Measurements from ENCODE around the gene AGO4. TPM values are rescaled to one million over a fixed set of nuclear protein-coding genes. Genes with fewer than 3 reads are reported as not detected.
"Not testable (repeated sequence)": the region's sequence is repeated elsewhere in the genome, so short reads cannot be mapped to it uniquely, and the experiment has no call there.

AGO4 gene
- total RNA-seq, 1 donor from 2014 or later = 20.8 TPM

DNA sequence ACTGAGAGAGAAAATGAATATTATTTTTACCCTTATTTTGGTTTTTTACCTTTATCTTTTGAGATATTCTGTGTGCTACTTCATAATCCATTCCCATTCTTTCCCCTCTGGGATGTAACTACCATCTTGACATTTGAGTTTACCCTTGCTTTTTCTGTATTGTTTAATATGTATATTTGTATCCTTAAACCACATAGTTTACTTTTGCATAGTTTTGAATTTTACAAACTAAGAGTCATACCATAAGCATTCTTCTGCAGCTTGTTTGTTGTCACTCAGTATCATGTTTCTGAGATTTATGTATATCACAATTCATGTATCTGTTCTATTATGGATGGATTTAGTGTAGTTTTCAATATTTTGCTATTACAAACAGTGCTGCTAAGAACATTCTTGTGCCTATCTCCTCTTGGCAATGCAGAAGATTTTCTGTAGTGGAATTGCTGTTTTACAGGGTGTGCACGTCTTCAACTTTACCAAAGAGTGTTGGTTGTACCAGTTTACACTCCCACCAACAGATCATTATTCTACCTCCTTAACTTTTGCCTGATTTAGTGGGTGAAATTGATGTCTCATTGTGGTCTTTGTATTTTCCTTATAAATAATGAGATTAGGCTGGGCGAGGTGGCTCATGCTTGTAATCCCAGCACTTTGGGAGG, 63.0 kb downstream of the AGO4 start:
- no peak for DNase-seq
- Mint-ChIP-seq H3K4me1 (ENCODE audit: low read depth, unreplicated experiment) (no peaks in the 10 kb centered on the region), H3K4me3 (ENCODE audit: unreplicated experiment) (no peak overlapping the region), H3K27me3 (ENCODE audit: unreplicated experiment) (peaks cover 2% of the 10 kb centered on the region), H3K36me3 (ENCODE audit: unreplicated experiment) (no peaks in the 10 kb centered on the region), H3K9me3 (ENCODE audit: unreplicated experiment) (no peaks in the 10 kb centered on the region), H3K27ac (ENCODE audit: unreplicated experiment) (no peak overlapping the region)
- TF ChIP-seq, protein P1, sequence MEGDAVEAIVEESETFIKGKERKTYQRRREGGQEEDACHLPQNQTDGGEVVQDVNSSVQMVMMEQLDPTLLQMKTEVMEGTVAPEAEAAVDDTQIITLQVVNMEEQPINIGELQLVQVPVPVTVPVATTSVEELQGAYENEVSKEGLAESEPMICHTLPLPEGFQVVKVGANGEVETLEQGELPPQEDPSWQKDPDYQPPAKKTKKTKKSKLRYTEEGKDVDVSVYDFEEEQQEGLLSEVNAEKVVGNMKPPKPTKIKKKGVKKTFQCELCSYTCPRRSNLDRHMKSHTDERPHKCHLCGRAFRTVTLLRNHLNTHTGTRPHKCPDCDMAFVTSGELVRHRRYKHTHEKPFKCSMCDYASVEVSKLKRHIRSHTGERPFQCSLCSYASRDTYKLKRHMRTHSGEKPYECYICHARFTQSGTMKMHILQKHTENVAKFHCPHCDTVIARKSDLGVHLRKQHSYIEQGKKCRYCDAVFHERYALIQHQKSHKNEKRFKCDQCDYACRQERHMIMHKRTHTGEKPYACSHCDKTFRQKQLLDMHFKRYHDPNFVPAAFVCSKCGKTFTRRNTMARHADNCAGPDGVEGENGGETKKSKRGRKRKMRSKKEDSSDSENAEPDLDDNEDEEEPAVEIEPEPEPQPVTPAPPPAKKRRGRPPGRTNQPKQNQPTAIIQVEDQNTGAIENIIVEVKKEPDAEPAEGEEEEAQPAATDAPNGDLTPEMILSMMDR (IDR thresholded peaks at IDR 0.05; ENCODE audit: partially characterized antibody, unreplicated experiment) = no peak

DNA sequence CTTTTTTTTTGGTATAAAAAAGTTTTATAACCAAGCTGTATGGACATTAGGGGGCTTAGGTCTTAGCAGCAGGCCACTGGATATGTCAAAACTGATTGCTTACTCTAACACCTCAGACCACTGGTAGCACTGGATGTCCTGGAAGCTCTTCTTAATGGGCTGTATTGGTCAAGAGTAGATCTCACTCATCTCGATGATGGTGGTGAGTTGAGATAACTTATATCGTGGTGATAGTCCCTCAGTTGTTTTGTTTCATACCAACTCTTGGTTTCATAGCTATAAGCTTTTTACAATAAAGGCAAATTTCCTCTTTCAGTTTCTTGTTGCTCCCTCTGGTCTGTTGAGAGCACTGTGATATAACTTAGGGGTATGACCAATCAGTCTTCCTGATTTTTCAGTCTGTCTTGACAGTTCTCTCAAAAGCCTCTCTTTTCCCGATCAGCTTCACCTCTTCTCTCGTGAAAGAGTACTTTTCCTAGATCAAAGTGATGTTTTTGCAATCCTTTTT, 65.5 kb downstream of the AGO4 start:
- TF ChIP-seq, protein P1 (IDR thresholded peaks at IDR 0.05; ENCODE audit: partially characterized antibody, unreplicated experiment) = no peak
- no peak overlapping the region for H3K27ac Mint-ChIP-seq (ENCODE audit: unreplicated experiment)
- H3K9me3 Mint-ChIP-seq (ENCODE audit: unreplicated experiment) = no peaks in the 10 kb centered on the region
- peaks cover 2% of the 10 kb centered on the region for H3K27me3 Mint-ChIP-seq (ENCODE audit: unreplicated experiment)
- no peaks in the 10 kb centered on the region for H3K4me1 Mint-ChIP-seq (ENCODE audit: low read depth, unreplicated experiment)
- no peak for DNase-seq
- no peak overlapping the region for H3K4me3 Mint-ChIP-seq (ENCODE audit: unreplicated experiment)
- no peaks in the 10 kb centered on the region for H3K36me3 Mint-ChIP-seq (ENCODE audit: unreplicated experiment)

DNA sequence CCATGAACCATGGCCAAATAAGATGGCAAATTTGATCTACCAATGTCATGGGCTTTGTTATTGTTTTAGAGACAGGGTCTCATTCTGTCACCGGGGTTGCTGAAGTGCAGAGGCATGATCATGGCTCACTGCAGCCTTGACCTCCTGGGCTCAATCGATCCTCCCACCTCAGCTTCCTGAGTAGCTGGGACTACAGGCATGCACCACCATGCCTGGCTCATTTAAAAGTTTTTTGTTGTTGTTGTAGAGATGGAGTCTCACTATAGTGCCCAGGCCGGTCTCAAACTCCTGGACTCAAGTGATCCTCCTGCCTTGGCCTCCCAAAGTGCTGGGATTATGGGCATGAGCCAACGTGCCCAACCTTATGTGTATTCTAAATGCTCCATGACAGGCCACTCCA, 66.3 kb downstream of the AGO4 start:
- H3K27me3 Mint-ChIP-seq (ENCODE audit: unreplicated experiment); DNase-seq; H3K36me3 Mint-ChIP-seq (ENCODE audit: unreplicated experiment); H3K27ac Mint-ChIP-seq (ENCODE audit: unreplicated experiment); H3K9me3 Mint-ChIP-seq (ENCODE audit: unreplicated experiment); H3K4me3 Mint-ChIP-seq (ENCODE audit: unreplicated experiment); H3K4me1 Mint-ChIP-seq (ENCODE audit: low read depth, unreplicated experiment): not testable (repeated sequence)

DNA sequence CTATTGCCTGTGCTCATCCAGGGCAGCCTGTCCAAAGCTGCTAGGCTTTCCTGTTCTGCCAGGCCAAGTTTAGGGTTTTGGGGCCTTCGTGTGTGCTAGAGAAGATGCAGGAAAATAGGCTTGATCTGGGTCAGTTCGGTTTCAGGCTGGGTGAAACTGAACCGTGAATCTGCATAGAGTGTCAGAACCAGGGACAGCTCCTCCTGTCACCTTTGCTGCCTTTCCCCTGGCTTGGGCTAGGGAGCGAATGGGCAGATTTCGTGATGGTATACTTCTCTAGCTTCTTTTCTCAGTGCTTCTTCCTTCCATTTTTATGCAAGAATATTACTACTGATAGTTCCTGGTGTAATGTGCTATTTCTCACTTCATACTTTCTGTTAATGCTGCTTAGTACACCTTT, 69.2 kb downstream of the AGO4 start:
- Mint-ChIP-seq H3K4me1 (ENCODE audit: low read depth, unreplicated experiment) (no peaks in the 10 kb centered on the region), H3K4me3 (ENCODE audit: unreplicated experiment) (no peak overlapping the region), H3K9me3 (ENCODE audit: unreplicated experiment) (no peaks in the 10 kb centered on the region), H3K36me3 (ENCODE audit: unreplicated experiment) (no peaks in the 10 kb centered on the region), H3K27ac (ENCODE audit: unreplicated experiment) (no peak overlapping the region), H3K27me3 (ENCODE audit: unreplicated experiment) (peaks cover 2% of the 10 kb centered on the region)
- TF ChIP-seq, protein P1 (IDR thresholded peaks at IDR 0.05; ENCODE audit: partially characterized antibody, unreplicated experiment) = no peak
- DNase-seq = no peak

DNA sequence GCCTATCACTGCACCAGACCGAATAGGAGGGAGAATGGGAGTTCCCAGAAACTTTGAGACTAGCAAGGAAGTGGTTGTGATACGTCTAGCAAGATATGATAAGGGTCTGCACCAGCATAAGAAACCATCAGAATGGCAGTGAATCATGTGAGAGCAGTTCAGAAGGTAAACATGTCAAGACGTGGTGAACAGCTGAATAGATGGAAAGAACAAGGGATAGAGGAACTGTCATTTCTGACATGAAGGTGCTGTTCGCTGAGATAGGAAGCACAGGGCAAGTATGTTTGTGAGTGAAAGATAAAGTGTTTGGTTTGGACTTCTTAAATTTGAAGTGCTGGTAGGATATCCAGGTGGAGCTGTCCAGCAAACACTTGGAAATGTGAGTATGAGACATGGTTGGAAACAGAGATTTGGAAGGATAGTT, 74.0 kb downstream of the AGO4 start:
- H3K36me3 Mint-ChIP-seq (ENCODE audit: unreplicated experiment) = no peaks in the 10 kb centered on the region
- no peak for DNase-seq
- H3K9me3 Mint-ChIP-seq (ENCODE audit: unreplicated experiment) = peaks cover 4% of the 10 kb centered on the region
- TF ChIP-seq, protein P1 (IDR thresholded peaks at IDR 0.05; ENCODE audit: partially characterized antibody, unreplicated experiment) = no peak
- H3K4me1 Mint-ChIP-seq (ENCODE audit: low read depth, unreplicated experiment) = peaks cover 22% of the 10 kb centered on the region
- H3K27ac Mint-ChIP-seq (ENCODE audit: unreplicated experiment) = peak overlapping the region; percentile 17
- peaks cover 12% of the 10 kb centered on the region for H3K27me3 Mint-ChIP-seq (ENCODE audit: unreplicated experiment)
- H3K4me3 Mint-ChIP-seq (ENCODE audit: unreplicated experiment) = peak overlapping the region; percentile 63
